SK-N-MC (cell line): ENCODE data around the gene CCDC57.

Source experiments
- EZH2 ChIP-seq: fragments of 200-600 bp; sonication (generic); IDR thresholded peaks from one replicate; pipeline ENCODE4 v1.6.1; 2017; ENCODE audit warnings: antibody characterized with exemption
- POLR2AphosphoS5 ChIP-seq: IDR thresholded peaks from 2 replicates; pipeline ENCODE4 v1.6.1; 2012; ENCODE audit warnings: mild to moderate bottlenecking, low read depth, low read length, borderline replicate concordance

GRCh38 chr17:82065193-82065637 is 147.4 kb downstream of the CCDC57 start:
- TF ChIP-seq EZH2 (no peak), POLR2AphosphoS5 (no peak)
